Midbrain (tissue), 1 donor: ENCODE measurements around the gene MRPL9.

Experiments
- DNase-seq: peaks from one replicate; lab custom pipeline; 2025; lab: John Stamatoyannopoulos, UW

The MRPL9 gene

DNA sequence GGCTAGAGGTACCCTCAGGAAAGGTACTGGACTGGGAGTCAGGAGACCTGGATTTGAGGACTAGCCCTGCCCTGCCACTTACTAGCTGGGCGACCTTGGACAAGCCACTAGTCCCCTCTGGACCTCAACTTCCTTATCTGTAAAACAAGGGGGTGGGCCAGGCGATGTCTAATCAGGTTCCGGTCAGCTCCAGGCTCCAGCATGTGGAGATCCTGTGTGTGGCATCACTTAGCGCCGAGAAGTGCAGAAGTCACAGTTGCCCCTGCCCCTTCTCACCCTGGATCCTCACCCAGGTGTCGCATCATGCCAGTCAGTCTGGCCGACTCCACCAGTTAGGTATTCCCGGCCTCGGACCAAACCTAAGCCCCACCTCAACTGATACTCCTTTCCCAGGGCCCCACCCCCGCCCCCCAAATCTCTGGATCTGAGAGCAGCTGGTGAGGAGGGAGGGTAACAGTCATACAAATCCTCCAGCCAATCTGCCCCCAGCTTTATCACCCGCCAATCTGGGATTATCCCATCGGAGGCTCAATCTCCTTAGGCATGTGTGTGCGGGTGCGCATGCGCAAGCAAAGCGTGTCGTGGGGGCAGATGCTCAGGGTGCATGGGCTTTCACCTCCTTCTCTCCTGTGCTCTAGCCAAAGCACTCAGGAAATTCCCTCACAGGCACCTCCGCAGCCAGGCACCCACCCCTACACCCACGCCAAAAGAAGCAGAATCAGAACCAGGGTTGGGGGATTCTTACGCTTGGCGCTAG lies 52.1 kb downstream of the MRPL9 start:
- DNase-seq, result no peak

DNA sequence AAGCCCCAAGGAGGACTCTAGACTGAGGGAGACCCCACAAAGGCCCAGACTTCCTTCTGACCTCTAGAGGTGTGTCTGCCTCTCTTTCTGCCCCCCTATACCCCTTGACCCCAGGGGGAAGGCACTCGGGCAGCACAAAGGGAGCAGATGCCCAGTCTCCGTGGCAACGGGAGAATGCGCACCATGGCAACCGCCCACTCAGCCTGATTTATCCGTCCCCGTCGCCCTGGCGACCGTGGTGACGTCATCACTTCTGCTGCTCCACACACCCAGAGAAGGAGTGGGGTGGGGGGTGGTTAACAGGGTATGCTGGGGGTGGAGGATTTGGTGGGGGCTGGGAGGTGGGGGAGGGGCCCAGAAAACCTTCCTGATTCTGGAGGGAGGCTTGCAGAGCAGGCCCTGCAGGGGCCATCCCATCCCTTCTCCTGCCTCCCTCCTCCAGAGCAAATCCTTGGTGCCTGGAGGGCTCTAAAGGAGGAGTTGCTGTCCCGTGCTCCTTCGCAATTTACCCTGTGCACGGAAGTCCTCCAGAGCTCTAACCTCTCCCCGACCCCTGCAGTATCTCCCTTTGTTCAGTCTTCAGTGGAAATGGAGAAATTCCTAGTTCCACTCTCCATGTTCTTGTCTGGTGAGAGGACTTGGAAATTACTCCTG lies 53.0 kb downstream of the MRPL9 start:
- DNase-seq, result peak; percentile 29
